Stimulated activated CD8-positive, alpha-beta memory T cell treated with anti-CD3 and anti-CD28 coated beads, Interleukin-12 subunit alpha, Interleukin-12 subunit beta, amount 100 ng/mL, for 4 hours (primary cell): ENCODE measurements around the gene SPTBN1.
"Not testable (repeated sequence)": the region's sequence is repeated elsewhere in the genome, so short reads cannot be mapped to it uniquely, and the experiment has no call there.

Source experiments
- DNase-seq: peaks from one replicate; pipeline ENCODE4 v3.0.0-alpha.2; 2020; ENCODE audit warnings: low read depth

SPTBN1 gene

DNA sequence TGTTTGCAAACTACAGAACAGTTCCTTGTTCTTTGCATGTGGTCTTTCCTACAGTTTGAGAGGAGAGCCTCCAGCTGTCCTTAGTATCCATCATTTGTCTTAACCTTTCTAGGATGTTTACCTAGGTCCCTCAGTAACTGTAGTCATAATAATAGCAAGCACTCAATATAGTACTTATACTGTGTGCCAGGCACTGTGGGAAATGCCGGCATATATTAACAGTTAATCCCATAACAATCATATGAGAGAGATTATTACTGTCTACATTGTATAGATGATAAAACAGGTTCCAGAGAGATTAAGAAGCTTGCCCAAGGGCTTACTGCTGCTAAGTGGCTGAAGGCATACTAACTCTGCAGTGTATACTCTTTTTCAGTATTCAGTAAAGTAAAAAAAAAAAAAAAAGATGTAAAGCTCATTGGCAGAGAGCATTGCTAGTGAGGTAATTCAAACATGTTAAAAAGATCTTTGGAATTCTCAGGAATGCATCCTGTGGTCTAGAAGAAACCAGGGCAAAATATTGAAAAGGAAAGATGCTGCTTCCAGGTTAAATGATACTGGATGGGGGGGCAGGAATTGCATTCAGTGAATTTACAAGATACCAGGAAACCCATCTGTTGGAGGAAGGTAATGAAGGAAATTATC is 72.3 kb downstream of the SPTBN1 start:
- DNase-seq: no peak

DNA sequence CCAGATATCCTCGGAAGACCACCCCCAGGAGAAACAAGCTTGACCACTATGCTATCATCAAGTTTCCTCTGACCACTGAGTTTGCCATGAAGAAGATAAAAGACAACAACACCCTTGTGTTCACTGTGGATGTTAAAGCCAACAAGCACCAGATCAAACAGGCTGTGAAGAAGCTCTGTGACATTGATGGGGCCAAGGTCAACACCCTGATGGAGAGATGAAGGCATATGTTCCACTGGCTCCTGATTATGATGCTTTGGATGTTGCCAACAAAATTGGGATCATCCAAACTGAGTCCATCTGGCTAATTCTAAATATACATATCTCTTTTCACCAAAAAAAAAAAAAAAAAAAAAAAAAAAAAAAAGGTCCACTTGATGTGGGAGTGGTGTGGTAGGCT is 73.4 kb downstream of the SPTBN1 start:
- not testable (repeated sequence) for DNase-seq

DNA sequence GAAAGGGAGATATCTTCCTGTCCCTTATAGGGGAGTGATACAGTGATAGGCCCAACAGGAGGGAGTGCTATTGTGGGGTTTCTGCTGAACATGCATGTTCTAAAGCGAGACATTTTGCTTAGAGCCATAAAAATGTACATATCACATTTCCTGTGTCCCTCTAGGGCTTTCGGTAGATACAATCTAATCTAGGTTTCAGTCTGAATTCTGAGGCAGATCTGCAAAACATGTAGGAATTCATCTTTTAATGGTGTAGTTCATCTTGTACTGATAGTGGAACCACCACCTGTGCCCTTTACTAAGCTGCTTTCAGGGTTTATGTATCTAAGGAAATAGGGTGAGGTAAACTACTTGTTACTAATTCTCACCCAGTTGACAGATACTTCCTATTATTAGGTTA is 73.8 kb downstream of the SPTBN1 start:
- no peak for DNase-seq

DNA sequence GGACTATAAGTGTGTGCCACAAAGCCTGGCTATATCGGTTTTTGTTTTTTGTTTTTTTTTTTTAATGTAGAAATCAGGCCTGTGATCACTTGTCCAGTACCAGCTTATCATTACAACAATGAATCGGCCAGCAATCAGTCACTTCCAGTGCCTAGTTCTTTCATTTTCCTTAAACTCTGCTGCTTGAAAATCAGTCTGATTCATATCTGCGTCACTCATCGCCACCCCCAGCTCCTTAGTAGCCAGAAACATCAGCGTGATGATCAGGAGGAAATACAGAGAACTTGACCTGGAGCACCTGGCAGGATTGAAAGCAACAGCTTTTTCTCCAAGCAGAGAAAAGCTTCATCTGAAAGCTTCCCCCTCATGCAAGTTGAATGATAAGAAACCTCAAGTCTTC is 75.4 kb downstream of the SPTBN1 start:
- no peak for DNase-seq

DNA sequence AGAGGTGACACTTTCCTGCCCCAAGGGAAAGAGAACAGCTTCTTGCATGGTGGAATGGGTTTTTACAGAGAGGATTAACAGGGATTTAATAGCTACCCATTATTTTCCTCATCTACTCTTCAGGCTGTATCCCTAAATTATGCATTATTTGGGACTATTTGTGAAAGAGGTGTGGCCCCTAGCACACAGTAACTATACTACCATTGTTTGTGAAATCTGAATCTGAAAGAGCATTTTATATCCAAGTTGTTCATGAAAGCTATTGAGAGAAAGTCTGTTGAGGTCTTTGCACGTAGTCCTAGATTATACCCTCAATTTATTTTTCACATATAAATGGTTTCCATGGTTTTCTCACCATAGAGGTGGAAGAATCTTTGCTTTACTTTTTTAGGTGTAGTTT is 78.1 kb downstream of the SPTBN1 start:
- DNase-seq: no peak

DNA sequence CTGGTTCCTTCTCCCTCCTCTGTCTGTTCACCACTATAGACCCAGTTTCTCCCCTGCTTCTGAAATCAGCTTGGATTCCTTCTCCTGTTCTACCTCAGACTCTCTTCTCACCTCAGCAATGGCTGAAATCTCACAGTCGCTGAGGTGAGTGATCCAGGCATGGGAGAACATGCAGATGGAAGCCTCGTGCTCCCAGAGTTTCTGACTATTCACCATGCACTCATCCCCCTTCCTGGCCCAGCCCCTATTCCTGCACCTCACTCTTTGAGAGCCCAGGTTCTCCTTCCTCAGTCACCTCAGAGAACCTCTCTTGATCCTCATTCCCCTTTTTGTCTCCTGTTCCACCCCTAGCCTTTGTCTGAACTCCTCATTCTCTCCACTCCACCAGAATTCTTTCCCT is 78.5 kb downstream of the SPTBN1 start:
- no peak for DNase-seq

DNA sequence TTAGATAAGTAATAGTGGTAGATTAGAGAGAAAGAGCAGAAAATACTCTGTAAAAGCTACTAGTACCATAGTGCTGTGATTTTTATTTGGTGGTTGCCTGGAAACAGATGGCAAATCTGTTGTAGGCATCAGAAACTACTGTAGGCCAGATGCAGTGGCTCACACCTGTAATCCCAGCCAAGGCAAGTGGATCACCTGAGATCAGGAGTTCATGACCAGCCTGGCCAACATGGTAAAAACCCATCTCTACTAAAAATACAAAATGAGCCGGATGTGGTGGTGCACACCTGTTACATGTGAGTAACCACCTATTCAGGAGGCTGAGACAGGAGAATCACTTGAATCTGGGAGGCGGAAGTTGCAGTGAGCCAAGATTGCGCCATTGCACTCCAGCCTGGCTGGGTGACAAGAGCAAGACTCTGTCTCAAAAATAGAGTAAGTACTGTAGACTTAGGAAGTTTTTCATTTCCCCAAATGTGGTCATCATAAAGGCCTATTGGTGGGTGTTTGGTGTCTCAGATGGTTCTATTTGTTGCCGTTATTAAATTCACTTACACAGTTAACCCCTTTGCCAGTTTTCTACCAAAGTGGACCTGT is 79.6 kb downstream of the SPTBN1 start:
- DNase-seq: no peak

DNA sequence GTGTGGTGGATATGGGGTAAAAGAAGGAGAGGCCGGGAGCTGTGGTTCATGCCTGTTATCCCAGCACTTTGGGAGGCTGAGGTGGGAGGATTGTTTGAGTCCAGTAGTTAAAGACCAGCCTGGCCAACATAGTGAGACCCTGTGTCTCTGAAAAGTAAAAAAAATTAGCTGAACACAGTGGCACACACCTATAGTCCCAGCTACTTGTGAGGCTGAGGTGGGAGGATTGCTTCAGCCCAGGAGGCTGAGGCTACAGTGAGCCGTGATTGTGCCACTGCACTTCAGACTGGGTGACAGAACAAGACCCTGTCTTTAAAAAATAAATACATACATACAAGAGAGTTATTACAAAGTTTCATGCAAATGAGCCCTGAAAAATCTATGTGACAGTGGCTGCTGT is 80.6 kb downstream of the SPTBN1 start:
- DNase-seq: no peak

DNA sequence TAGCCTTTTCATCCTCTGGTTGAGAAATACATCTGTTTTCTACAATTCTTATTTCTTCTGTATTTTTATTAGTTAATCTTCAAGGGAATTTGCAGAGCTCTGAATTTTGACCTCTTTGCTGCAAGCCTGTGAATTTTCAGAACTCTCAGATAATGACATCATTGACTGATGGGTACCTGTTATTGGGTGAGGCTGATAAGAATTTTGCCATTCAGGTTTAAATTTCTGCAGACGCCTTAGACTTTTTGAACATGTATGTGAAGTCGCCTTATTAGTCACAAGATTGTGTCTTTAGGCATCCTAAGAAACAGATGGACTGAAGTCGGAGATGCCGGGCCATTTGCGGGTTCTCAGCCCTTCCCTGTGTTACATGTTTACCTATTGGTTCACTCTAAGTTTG is 82.4 kb downstream of the SPTBN1 start:
- no peak for DNase-seq

DNA sequence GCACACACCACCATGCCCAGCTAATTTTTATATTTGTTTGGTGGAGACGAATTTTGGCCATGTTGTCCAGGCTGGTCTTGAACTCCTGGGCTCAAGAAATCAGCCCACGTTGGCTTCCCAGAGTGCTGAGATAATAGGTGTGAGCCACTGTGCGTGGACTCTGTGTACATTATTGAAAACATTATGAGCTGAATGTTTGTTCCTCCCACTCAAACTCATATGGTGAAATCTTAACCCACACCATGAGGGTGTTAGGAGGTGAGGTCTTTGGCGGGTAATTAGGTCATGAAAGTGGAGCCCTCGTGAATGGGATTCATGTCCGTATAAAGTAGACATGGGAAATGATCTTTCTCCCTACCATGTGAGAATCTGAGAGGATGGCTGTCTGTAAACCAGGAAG is 83.6 kb downstream of the SPTBN1 start:
- no peak for DNase-seq

DNA sequence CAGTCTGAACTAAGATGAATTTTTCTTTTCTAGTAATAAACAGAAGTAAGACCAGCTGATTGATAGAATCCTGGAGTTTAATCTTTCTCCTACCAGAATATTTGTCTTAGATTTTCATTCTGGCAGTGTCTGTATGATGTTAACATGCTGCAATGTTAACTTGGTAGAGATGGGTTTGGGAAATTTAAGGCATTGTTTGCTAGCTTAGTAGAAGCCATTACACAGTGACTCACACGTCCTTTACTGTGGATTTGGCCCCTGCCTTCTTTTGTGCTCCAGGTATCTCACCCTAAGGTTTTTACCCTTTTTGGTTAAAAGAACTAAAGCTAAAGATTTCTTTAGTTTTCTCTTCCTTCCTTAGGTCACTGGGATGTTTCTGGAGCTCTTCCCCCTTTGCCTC is 84.1 kb downstream of the SPTBN1 start:
- DNase-seq: no peak

DNA sequence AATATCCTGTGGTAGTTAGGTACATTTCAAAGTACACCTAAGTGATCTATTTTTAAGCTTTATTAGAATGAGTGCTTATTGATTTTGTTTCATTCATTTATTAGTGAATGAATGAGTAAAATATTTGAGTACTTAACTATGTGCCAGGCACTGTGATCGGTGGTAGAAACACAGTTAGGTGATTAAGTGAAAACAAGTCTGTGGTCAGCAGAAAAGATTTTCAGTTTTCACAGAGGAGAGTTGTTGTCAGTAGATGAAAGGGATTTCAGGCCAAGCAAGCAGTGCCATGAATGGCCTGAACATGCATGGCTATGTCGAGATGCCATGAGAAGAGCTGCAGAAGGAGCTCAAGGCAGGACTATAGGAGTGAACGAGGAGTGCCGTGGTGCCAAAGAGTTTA is 85.9 kb downstream of the SPTBN1 start:
- DNase-seq: no peak

DNA sequence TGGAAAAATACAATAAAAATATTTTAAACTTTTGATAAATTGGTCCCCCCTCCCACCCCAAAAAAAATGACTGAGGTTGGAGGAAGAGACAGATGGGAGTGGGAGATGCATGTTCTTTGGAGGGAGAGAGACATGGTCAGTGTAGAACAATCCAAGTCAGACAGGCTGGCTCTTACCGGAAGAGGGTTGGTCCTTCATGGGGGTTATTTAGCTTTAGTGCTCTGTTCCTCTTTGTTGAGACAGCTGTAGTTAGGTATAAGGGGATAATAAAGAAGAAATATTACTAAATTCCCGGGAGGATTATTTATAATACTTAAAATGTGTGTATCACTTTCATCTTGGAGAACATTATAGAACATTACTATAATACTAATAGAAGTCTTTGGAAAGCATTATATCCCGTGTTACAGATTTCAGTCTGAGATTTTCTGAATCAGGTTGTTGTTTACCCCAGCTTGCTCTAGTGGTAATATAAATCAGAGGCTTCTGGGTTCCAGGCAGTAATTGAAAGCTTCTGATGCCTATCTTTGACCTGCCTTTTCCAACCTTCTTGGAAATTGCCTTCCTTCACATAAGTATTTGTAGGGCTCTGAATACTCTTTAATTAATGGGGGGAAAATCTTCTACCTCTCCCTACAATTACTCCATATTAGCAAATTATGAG is 87.7 kb downstream of the SPTBN1 start:
- DNase-seq: no peak

DNA sequence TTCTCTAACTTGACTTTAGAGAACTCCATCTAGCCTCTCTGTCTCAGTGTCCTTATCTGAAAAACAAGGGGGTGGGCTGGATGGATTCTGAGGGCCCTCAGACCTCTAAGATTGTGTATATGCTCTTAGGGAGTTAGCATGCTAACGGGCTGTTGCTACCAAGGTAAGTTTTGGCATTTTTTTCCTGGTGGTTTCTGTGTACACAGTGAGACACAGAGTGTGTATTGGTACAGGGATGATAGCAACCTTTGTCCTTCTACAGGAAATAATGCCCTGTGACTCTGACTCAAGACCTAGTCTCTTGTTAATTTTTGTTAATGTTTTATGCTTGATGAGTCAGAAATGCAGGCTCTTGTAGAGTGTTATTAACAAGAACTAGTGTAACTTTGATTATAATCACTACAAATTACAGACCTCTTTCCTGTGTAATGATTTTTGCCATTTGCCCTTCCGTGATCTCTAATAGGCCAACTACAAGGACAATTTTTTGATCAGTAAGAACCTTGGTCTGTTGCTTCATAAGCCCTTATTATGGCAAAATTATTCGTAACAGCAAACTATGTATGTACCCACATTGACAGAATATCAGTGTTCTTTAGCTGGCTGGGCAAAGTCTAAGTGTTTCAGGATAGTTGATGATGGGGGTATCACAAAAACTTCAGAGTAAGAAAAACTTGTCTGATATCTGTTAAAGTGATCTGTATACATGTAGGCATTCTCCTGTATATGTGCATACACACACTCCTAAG is 89.7 kb downstream of the SPTBN1 start:
- no peak for DNase-seq

DNA sequence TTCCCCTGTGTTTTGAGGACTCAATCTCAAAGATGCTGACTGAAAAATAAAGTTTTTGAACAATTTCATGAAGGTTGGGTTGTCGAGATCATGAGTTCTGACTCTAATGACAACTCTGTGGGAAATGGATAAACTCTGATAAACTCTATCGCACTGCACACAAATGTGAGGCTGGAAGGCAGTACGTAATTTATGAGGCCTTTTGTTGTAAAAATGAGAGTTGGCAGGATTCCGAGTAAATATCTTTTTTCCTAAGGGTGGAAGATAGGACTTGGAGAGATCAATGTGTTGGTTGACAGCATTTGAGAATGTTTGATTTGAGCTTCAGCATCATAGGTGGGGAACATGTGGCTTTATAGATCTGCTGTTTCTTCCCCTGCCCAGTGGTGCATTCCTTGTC is 90.4 kb downstream of the SPTBN1 start:
- DNase-seq: no peak

DNA sequence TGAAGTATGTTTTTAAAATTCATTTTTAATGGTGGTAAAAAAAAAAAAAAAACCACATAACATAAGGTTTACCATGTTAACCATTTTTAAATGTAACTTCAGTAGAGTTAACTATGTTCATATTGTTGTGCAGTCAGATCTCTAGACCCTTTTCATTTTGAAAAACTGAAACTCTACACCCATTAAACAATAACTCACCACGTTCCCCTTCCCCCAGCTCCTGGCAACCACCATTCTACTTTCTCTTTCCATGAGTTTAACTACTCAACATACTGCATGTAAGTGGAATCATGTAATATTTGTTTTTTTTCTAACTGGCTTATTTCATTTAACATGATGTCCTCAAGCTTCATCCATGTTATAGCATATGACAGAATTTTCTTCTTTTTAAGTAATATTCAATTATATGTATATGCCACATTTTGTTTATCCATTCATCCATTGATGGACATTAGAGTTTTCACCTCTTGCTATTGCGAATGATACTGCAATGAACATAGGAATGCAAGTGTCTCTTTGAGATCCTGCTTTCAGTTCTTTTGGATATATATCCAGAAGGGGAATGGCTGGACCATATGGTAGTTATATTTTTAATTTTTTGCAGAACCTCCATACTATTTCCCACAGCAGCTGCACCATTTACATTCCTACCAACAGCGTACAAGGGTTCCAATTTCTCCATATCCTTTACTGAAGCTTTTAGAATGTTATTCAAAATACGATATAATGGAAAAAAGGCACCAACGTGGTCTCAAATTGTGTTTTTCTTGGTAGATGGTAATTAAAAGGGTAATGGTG is 91.0 kb downstream of the SPTBN1 start:
- no peak for DNase-seq

DNA sequence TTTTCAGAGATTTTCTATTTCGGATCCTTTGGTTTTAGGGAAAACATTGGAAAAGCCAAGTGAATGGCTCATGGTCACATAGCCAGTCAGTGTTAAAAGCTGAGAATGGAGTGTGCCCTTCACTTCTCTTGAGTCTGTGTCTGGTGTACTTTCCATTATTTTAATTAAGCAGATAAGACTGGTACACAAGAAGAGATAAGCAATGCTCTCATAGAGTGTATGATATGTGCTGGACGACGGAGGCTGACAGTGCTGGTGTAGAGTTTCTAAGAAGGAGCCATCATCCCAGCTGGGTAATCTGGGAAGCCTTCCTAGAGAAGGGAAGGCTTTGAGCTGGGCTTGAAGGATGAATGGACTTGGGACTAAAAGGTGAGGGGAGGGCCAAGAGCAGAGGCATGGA is 93.3 kb downstream of the SPTBN1 start:
- no peak for DNase-seq

DNA sequence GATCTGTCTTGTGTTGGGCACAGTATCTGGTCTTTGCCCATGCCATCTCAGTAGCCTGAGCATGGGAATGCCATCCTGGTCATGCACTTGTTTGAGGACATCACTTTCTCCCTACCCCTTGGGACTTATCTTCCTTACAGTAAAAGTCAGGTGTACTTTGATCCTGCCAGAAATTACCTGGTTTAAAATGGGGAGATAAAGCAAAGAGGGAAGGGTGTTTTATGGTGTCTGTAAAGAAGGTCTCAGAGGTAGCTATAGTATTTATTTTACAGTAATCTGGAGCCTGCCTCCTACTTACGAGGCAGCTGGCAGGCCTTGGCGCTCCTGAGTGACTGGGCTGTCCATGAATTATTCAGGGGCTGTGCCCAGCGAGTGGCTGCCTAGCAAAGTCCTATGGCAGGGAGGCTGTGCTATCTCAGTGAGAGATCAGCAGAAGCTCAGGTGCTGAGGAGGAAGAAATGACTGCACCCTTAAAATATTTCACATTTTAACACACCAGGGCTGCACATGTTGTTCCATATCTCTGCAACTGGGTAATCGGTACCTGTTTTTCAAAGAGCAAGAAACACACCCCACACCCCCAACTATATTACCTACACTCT is 93.9 kb downstream of the SPTBN1 start:
- no peak for DNase-seq

DNA sequence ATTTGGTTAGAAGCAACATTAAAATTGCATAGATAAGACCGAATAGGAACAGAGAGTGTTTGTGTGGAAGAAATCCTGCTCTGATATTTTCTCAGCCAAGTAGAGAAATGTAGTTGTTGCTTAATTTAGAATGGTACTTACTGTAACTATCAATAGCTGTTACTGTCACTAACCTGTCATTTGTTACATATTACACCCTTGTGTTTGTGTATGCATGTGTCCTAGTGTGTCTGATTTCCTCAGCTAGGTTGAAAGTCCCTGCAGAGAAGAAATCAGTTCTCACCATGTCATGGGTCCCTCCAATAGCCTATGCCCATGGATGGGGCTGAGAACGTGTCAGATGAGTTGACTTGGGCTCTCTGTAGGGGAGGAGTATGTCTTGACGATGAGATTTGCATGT is 94.4 kb downstream of the SPTBN1 start:
- DNase-seq: no peak

DNA sequence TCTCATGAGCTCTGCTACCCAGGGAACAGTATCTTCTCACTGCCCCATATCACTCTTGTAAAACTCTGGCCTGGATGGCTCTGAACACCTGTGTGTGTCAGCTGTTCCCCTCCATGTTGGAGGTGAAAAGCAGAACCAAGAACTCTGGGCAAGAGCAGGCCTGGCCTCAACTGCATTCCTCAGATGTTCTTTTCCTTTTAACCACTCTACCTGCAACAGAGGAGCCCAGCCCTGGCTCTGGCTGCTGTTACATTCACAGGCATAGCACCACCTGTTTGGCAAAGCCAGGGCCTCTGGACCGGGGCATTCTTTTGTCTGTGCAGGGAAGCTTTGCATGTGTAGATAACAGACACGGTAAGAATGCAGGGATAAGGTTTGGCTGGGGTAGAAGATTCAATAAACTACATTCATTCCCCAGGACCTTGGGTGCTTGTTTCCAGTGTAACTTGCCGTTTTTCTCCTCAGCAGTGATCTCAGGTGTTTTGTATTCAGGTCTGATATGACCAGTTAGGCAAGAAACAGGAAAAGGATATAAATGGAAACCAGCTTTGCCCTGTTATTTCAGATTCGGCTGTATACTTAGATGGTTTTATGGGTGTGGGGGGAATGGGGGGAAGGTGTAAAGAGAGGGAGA is 95.1 kb downstream of the SPTBN1 start:
- no peak for DNase-seq

DNA sequence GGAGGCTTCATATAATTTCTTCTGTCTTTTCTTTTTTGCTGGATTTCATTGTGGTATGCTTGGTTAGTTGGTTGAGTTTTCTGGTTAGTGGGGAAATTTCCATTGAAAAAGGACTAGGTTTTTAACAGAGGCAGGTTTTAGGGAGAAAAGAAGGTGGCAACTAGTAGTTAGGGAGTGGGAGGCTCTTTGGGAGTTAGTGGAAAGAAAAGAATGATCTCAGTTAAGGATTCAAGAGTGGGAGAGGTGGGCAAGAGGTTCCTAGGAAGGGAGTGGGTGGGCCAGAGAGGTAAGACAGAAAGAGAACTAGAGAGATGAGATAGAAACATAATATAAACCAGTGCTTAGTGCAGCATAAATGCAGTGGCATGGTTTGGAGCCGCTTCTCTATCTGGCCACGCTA is 96.9 kb downstream of the SPTBN1 start:
- no peak for DNase-seq
